GM12891 (cell line): ENCODE measurements around the gene RASEF.

ENCODE experiments used
- PAX5 ChIP-seq: IDR thresholded peaks from 2 replicates; pipeline ENCODE4 v1.6.1; 2011; ENCODE audit warnings: low read length, moderate library complexity, mild to moderate bottlenecking; ENCODE audit not compliant: insufficient read depth, severe bottlenecking
- POLR2A ChIP-seq: IDR thresholded peaks from 2 replicates; pipeline ENCODE4 v1.6.1; 2011; ENCODE audit warnings: low read depth, low read length, control low read depth
- POLR2AphosphoS5 ChIP-seq: IDR thresholded peaks from 2 replicates; pipeline ENCODE4 v1.6.1; 2011; ENCODE audit warnings: low read depth, low read length, control low read depth
- POU2F2 ChIP-seq: IDR thresholded peaks from 2 replicates; pipeline ENCODE4 v1.6.1; 2011; ENCODE audit warnings: low read depth, mild to moderate bottlenecking, control low read depth, low read length, moderate library complexity
- SPI1 ChIP-seq: IDR thresholded peaks from 2 replicates; pipeline ENCODE4 v1.6.1; 2011; ENCODE audit warnings: low read depth, low read length, control low read depth
- TAF1 ChIP-seq: IDR thresholded peaks from 2 replicates; pipeline ENCODE4 v1.6.1; 2011; ENCODE audit warnings: low read depth, low read length, control low read depth

DNA sequence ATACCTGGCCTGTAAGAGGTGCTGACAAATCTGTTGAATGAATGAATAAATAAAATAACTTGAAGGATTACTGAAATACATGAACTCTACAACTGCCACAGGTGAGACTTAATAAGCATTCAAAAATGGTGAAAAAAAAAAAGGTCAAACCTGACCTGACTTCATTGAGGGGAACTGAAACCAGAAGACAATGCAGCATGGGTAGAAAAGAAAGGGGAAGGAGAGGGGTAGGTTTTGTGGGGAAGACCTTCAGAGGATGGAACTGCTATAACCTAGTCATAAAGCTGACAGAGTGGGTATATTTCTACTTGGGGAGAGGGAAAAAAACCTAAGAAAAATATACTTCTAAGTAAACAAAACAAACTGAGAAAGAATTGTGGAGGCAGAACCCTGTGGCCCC lies 56.6 kb downstream of the RASEF start:
- TF ChIP-seq POLR2AphosphoS5, result no peak
- TF ChIP-seq POLR2A, result no peak
- TF ChIP-seq POU2F2, result no peak
- no peak for TF ChIP-seq TAF1
- TF ChIP-seq PAX5, result no peak
- TF ChIP-seq SPI1, result peak; percentile 88
